Heart right ventricle (tissue), 16 donors: ENCODE data around the gene APC2. TPM values are rescaled to one million over a fixed set of nuclear protein-coding genes. Genes with fewer than 3 reads are reported as not detected.

Experiments used
- ATAC-seq, 8 donors: fragments of 200-7000 bp; cut with Tn5 transposase; one replicate each; pipeline ENCODE4 v1.9.1; 2020; ENCODE audit warnings: mild to moderate bottlenecking in 8 of 8, moderate library complexity in 8 of 8, moderate number of reproducible peaks in 1 of 8
- DNase-seq, 2 donors: peaks; one replicate each; pipeline ENCODE4 v3.0.0-alpha.2; 2020
- H3K27ac ChIP-seq, 10 donors: fragments of 200-600 bp; sonication (generic) in 2 of 10; one replicate each; pipeline versions ENCODE4 v1.5.0 to v1.8.0; 2020 to 2022; ENCODE audit warnings: mild to moderate bottlenecking in 3 of 10
- H3K27me3 ChIP-seq, 7 donors: fragments of 200-600 bp; one replicate each; pipeline ENCODE4 v1.8.0; 2021 to 2022; ENCODE audit warnings: mild to moderate bottlenecking in 2 of 7
- H3K36me3 ChIP-seq, 9 donors: fragments of 200-600 bp; sonication (generic) in 1 of 9; one replicate each; pipeline versions ENCODE4 v1.5.0 to v1.8.0; 2020 to 2022; ENCODE audit warnings: mild to moderate bottlenecking in 2 of 9
- H3K4me1 ChIP-seq, 9 donors: fragments of 200-600 bp; sonication (generic) in 1 of 9; one replicate each; pipeline versions ENCODE4 v1.5.0 to v1.8.0; 2020 to 2022; ENCODE audit warnings: mild to moderate bottlenecking in 4 of 9
- H3K4me3 ChIP-seq, 10 donors: fragments of 200-600 bp; sonication (generic) in 2 of 10; one replicate each; pipeline versions ENCODE4 v1.5.0 to v1.8.0; 2020 to 2022; ENCODE audit warnings: mild to moderate bottlenecking in 7 of 10, moderate library complexity in 2 of 10
- H3K9me3 ChIP-seq, 11 donors: fragments of 200-600 bp in 10 of 11; sonication (generic) in 2 of 11; one replicate each; pipeline versions ENCODE4 v1.5.0 to v1.8.0; 2013 to 2022; ENCODE audit warnings: mild to moderate bottlenecking in 2 of 11, control low read depth in 1 of 11, moderate library complexity in 1 of 11
- CTCF ChIP-seq, 9 donors: fragments of 200-600 bp; sonication (generic) in 2 of 9; IDR thresholded peaks; one replicate each; pipeline versions ENCODE4 v1.5.0 to v1.8.0; 2021 to 2022; ENCODE audit warnings: antibody characterized with exemption in 9 of 9, mild to moderate bottlenecking in 5 of 9, moderate library complexity in 1 of 9
- WGBS, 2 donors: extraction: QIAGEN DNeasy Blood & Tissue Kit; methylation state at CpG; one replicate each; pipeline ENCODE4 v1.1.7; 2013; ENCODE audit warnings: inconsistent platforms in 1 of 2; 5-methylcytosine and 5-hydroxymethylcytosine counted together
- intact Hi-C, 10 donors: fragments of 100-400 bp; cut with DNase I; formaldehyde crosslinking; loops; one replicate each; pipeline versions ENCODE4 v1.11.1 to v1.14.2; 2022
- polyA plus RNA-seq, 2 donors: library from polyadenylated mRNA; stranded (reverse); fragments of 200-250 nt; gene quantifications; one replicate each; pipeline ENCODE4 v1.2.3, GENCODE V29; 2013
- total RNA-seq, 10 donors: library from RNA; stranded (reverse); fragmentation: NEBNext Ultra II Directional in 3 of 10; extraction: Animal tissue kit (Norgen Biotek cat#: 25700) in 3 of 10; gene quantifications; one replicate each; pipeline versions ENCODE4 v1.2.1 to v1.2.4, GENCODE V29; 2021 to 2023
- donor health status: Arrhythmogenic right ventricular cardiomyopathy.
- donor health status: ischemic (EF 13 %, LVEDD 7.1; RV severe dilation, severe dysfunction).
- donor health status: healthy with polysubstance abuse.
- donor health status: DM: no; HTN: yes; CAD: no.
- donor health status: DM: no; HTN: no; CAD: no.
- donor health status: ischemic (EF 25% LVEDD 6.9; RV normal size, moderate dysfunction).
- donor health status: ischemic (EF 25% LVEDD 5.7; RV mildly dilated, moderate dysfunction).
- donor health status: healthy.
- donor health status: DM: yes; HTN: yes; CAD: no.
- donor health status: Ischemic cardiomyopathy.
- donor health status: ischemic (EF 35%, LVEDD 5.7; RV mildly dilated, moderate dysfunction).
- donor health status: nonischemic (EF 11% LVEDD 7.7; RV severe dilation, severe dysfunction).
- donor health status: DM: yes; HTN: yes; CAD: no.
- donor health status: PGD.
- donor health status: ischemic (EF 29% LVEDD 5.4; RV normal size, mild dysfunction).
- donor health status: nonischemic (EF 23%, LVEDD 6.1; RV moderate dilation, normal function).

The APC2 gene
- total and polyA plus RNA-seq, 12 donors, result 0.02 to 0.23 (median 0.09) TPM; not detected in 1

- H3K27ac ChIP-seq, result no peak overlapping the region
- DNase-seq, result peak in 1 of 2 donors; percentile 14
- peaks cover 36 to 86% (median 68%) of the 10 kb centered on the region in 7 donors for H3K27me3 ChIP-seq
- H3K36me3 ChIP-seq, result no peaks in the 10 kb centered on the region
- H3K9me3 ChIP-seq, result no peaks in the 10 kb centered on the region
- peaks cover 38 to 71% (median 64%) of the 10 kb centered on the region in 9 donors for H3K4me1 ChIP-seq
- ATAC-seq, result no peak
- intact Hi-C loops, result loop anchor here in 2 of 10 donors (10.0 kb wide), 1 partner anchor 47 kb away; the partner anchor contains the start of gene ADAMTSL5 (in 2 of the 2)
- WGBS, 2 donors, result 2 to 4% methylated on average over 80 to 92 of the region's 92 CpGs
- peak overlapping the region in 7 of 10 donors; percentile 0 to 37 (median 35) for H3K4me3 ChIP-seq
- TF ChIP-seq CTCF (IDR thresholded peaks at IDR 0.05), result no peak
Measured at GRCh38 chr19:1467490-1468273, 17.8 kb downstream of the APC2 start.

GRCh38 chr19:1468274-1468820 lies 18.4 kb downstream of the APC2 start:
- Histone ChIP-seq H3K4me1 (peaks cover 38 to 71% (median 64%) of the 10 kb centered on the region in 9 donors), H3K4me3 (peak overlapping the region in 8 of 10 donors; percentile 12 to 53 (median 36)), H3K27ac (no peak overlapping the region), H3K36me3 (no peaks in the 10 kb centered on the region), H3K27me3 (peaks cover 36 to 92% (median 69%) of the 10 kb centered on the region in 7 donors), H3K9me3 (no peaks in the 10 kb centered on the region)
- intact Hi-C loops, result loop anchor here in 2 of 10 donors (10.0 kb wide), 1 partner anchor 46 kb away; the partner anchor contains the start of gene ADAMTSL5 (in 2 of the 2)
- DNase-seq (peak in 1 of 2 donors; percentile 8), ATAC-seq (no peak)
- 4 to 7% methylated on average over 49 of the region's 49 CpGs for WGBS, 2 donors
- TF ChIP-seq CTCF (IDR thresholded peaks at IDR 0.05), result no peak

- ATAC-seq (no peak), DNase-seq (peak in 1 of 2 donors; percentile 27)
- H3K27me3 ChIP-seq, result peaks cover 36 to 96% (median 69%) of the 10 kb centered on the region in 7 donors
- no peak overlapping the region for H3K27ac ChIP-seq
- H3K36me3 ChIP-seq, result no peaks in the 10 kb centered on the region
- no peaks in the 10 kb centered on the region for H3K9me3 ChIP-seq
- intact Hi-C loops, result loop anchor here in 2 of 10 donors (10.0 kb wide), 1 partner anchor 46 kb away; the partner anchor contains the start of gene ADAMTSL5 (in 2 of the 2)
- H3K4me3 ChIP-seq, result peak overlapping the region in 8 of 10 donors; percentile 12 to 53 (median 36)
- TF ChIP-seq CTCF (IDR thresholded peaks at IDR 0.05), result no peak
- 2 to 3% methylated on average over 43 to 47 of the region's 47 CpGs for WGBS, 2 donors
- peaks cover 38 to 73% (median 64%) of the 10 kb centered on the region in 9 donors for H3K4me1 ChIP-seq
Measured at GRCh38 chr19:1468821-1469254, 18.9 kb downstream of the APC2 start.
